K562 (cell line): ENCODE results near the gene HAUS5. TPM values are rescaled to one million over a fixed set of nuclear protein-coding genes. Genes with fewer than 3 reads are reported as not detected.

Source experiments
- ATAC-seq: fragments of 200-7000 bp; cut with Tn5 transposase; 3 replicates; pipeline ENCODE4 v1.9.1; 2020; ENCODE audit warnings: moderate library complexity
- BruUV-seq: library from RNA; stranded (reverse); fragments of 400-500 nt; replicated peaks from 2 replicates; lab custom pipeline; 2021; lab: Mats Ljungman, UMichigan
- CTCF ChIA-PET: fragments of 300-600 bp; formaldehyde crosslinking; extraction: SDS; loops from one replicate; lab custom pipeline; 2021; ENCODE audit warnings: low intra/inter-chr PET ratio; lab: Yijun Ruan, JAX
- POLR2A ChIA-PET: fragments of 300-600, 350-650 bp; sonication (Branson Sonifier 250); formaldehyde crosslinking; extraction: SDS; loops from one replicate; lab custom pipeline; 2021; ENCODE audit warnings: antibody characterized with exemption, inconsistent platforms; lab: Yijun Ruan, JAX
- DNase-seq, 4 experiments: peaks; one replicate each; pipeline versions ENCODE4 v3.0.0 to v3.0.0-alpha.2; 2011 to 2018; ENCODE audit warnings: low spot score in 3 of 4, mixed read lengths in 3 of 4; ENCODE audit errors: extremely low read depth in 1 of 4
- FAIRE-seq: peaks from 2 replicates; lab custom pipeline; 2011; peaks lifted over from hg19 to GRCh38; lab: Jason Lieb, UNC
- H2AFZ ChIP-seq: 2 replicates; pipeline ENCODE4 v1.6.0; 2011; ENCODE audit warnings: low read depth, low read length, control low read depth, inconsistent platforms
- H3K27ac ChIP-seq: fragments of 200-600 bp; 3 replicates; pipeline ENCODE4 v1.8.0; 2011; ENCODE audit warnings: low read depth, mild to moderate bottlenecking, control low read depth, inconsistent platforms, low read length, moderate library complexity, mixed read lengths; ENCODE audit errors: extremely low read depth
- H3K27me3 ChIP-seq, 2 experiments: fragments of 300-600 bp in 1 of 2; 2 replicates in 1 of 2; 3 replicates in 1 of 2; pipeline versions ENCODE4 v1.6.0 to v1.8.0; 2011; ENCODE audit warnings: inconsistent platforms in 2 of 2, low read length in 2 of 2, mild to moderate bottlenecking in 1 of 2, mixed read lengths in 1 of 2, moderate library complexity in 1 of 2; ENCODE audit not compliant: control insufficient read depth in 2 of 2, insufficient read depth in 2 of 2
- H3K36me3 ChIP-seq: fragments of 300-600 bp; 3 replicates; pipeline ENCODE4 v1.8.0; 2011; ENCODE audit warnings: mild to moderate bottlenecking, low read length, inconsistent platforms; ENCODE audit not compliant: control insufficient read depth, insufficient read depth
- H3K4me1 ChIP-seq, 2 experiments: fragments of 200-600 bp in 1 of 2; replicated peaks in 1 of 2; 2 replicates in 1 of 2; 3 replicates in 1 of 2; pipeline versions ENCODE4 v1.5.1 to v1.8.0; 2011; ENCODE audit warnings: inconsistent platforms in 2 of 2, low read length in 2 of 2, mild to moderate bottlenecking in 1 of 2, mixed read lengths in 1 of 2, moderate library complexity in 1 of 2; ENCODE audit not compliant: control insufficient read depth in 2 of 2, insufficient read depth in 2 of 2
- H3K4me2 ChIP-seq: 2 replicates; pipeline ENCODE4 v1.6.1; 2011; ENCODE audit warnings: low read length, control low read depth, inconsistent platforms, mixed read lengths; ENCODE audit not compliant: insufficient read depth
- H3K4me3 ChIP-seq: fragments of 200-600 bp; sonication (generic), shearing (Covaris generic); 2 replicates; pipeline ENCODE4 v1.5.1; 2016; ENCODE audit warnings: control low read depth, inconsistent platforms
- H3K79me2 ChIP-seq: fragments of 200-600 bp; 3 replicates; pipeline ENCODE4 v1.8.0; 2011; ENCODE audit warnings: low read length, inconsistent platforms; ENCODE audit not compliant: control insufficient read depth, insufficient read depth
- H3K9ac ChIP-seq, 2 experiments: 2 replicates each; pipeline versions ENCODE4 v1.6.0 to v1.6.1; 2011; ENCODE audit warnings: low read depth in 2 of 2, low read length in 2 of 2, control low read depth in 1 of 2, inconsistent platforms in 1 of 2, mild to moderate bottlenecking in 1 of 2, mixed read lengths in 1 of 2; ENCODE audit not compliant: insufficient read depth in 1 of 2
- H3K9me1 ChIP-seq: one replicate; pipeline ENCODE4 v1.6.0; 2011; ENCODE audit warnings: inconsistent platforms, mild to moderate bottlenecking, low read length, moderate library complexity; ENCODE audit not compliant: control insufficient read depth, insufficient read depth
- H3K9me3 ChIP-seq: replicated peaks from 2 replicates; pipeline ENCODE4 v1.5.1; 2011; ENCODE audit warnings: low read depth, low read length, inconsistent platforms; ENCODE audit not compliant: control insufficient read depth, insufficient read depth
- H4K20me1 ChIP-seq: replicated peaks from 2 replicates; pipeline ENCODE4 v1.6.1; 2011; ENCODE audit warnings: low read length, inconsistent platforms, mixed read lengths; ENCODE audit not compliant: control insufficient read depth, insufficient read depth
- ATF3 ChIP-seq, 2 experiments: fragments of 450-650 bp in 1 of 2; sonication (generic) in 1 of 2; formaldehyde crosslinking in 1 of 2; IDR thresholded peaks in 1 of 2; conservative IDR thresholded peaks in 1 of 2; 2 replicates each; pipeline versions ENCODE4 v1.6.1 to v1.8.1; 2016 to 2023; ENCODE audit warnings: mild to moderate bottlenecking in 2 of 2, moderate library complexity in 2 of 2, inconsistent platforms in 1 of 2, missing genetic modification reagents in 1 of 2
- DNMT1 ChIP-seq: fragments of 450-650 bp; IDR thresholded peaks from 2 replicates; pipeline ENCODE4 v1.6.1; 2016; ENCODE audit warnings: antibody characterized with exemption, mild to moderate bottlenecking
- GABPB2 ChIP-seq: fragments of 250-450 bp; sonication (Bioruptor Pico); conservative IDR thresholded peaks from 2 replicates; pipeline ENCODE4 v1.5.1; 2021; ENCODE audit warnings: mild to moderate bottlenecking
- MYC ChIP-seq, 2 experiments: fragments of 250-450 bp in 1 of 2; sonication (Bioruptor Pico) in 1 of 2; IDR thresholded peaks; 2 replicates each; pipeline versions ENCODE4 v1.5.1 to v1.6.1; 2012 to 2021; ENCODE audit warnings: low read depth in 2 of 2, borderline replicate concordance in 1 of 2, improper control_type of control experiment in 1 of 2, low read length in 1 of 2, mild to moderate bottlenecking in 1 of 2, moderate library complexity in 1 of 2
- OTX1 ChIP-seq: fragments of 450-650 bp; formaldehyde crosslinking; IDR thresholded peaks from 2 replicates; pipeline ENCODE4 v1.4.0; 2022; ENCODE audit warnings: mild to moderate bottlenecking
- PPARD ChIP-seq: fragments of 250-450 bp; sonication (Bioruptor Pico); IDR thresholded peaks from 2 replicates; pipeline ENCODE4 v1.8.0; 2022; ENCODE audit warnings: inconsistent platforms, mild to moderate bottlenecking, moderate library complexity
- RUNX1 ChIP-seq: sonication (generic); IDR thresholded peaks from 2 replicates; pipeline ENCODE4 v1.6.1; 2016; ENCODE audit warnings: antibody characterized with exemption, low read depth
- SMARCB1 ChIP-seq: IDR thresholded peaks from 2 replicates; pipeline ENCODE4 v1.6.1; 2011; ENCODE audit warnings: improper control_type of control experiment, low read depth; ENCODE audit not compliant: insufficient read length
- SNIP1 ChIP-seq: fragments of 450-650 bp; IDR thresholded peaks from 2 replicates; pipeline ENCODE4 v1.7.1; 2017; ENCODE audit warnings: low read depth, mild to moderate bottlenecking
- SREBF1 ChIP-seq: fragments of 150-350 bp; IDR thresholded peaks from 2 replicates; pipeline ENCODE4 v1.6.1; 2014; ENCODE audit warnings: antibody characterized with exemption, low read depth, low read length, borderline replicate concordance
- ZEB2 ChIP-seq: fragments of 450-650 bp; IDR thresholded peaks from 2 replicates; pipeline ENCODE4 v1.6.1; 2016
- ZFPM2 ChIP-seq: fragments of 250-450 bp; sonication (Bioruptor Pico); IDR thresholded peaks from 2 replicates; pipeline ENCODE4 v1.5.1; 2022; ENCODE audit warnings: mild to moderate bottlenecking
- ZNF3 ChIP-seq: fragments of 250-450 bp; sonication (Bioruptor Pico); IDR thresholded peaks from 2 replicates; pipeline ENCODE4 v1.5.0; 2021; ENCODE audit warnings: mild to moderate bottlenecking, moderate library complexity
- ZNF699 ChIP-seq: fragments of 250-450 bp; sonication (Bioruptor Pico); IDR thresholded peaks from 2 replicates; pipeline ENCODE4 v1.8.0; 2021; ENCODE audit warnings: mild to moderate bottlenecking, moderate library complexity; ENCODE audit not compliant: insufficient replicate concordance
- ZNF707 ChIP-seq: fragments of 250-450 bp; sonication (Bioruptor Pico); conservative IDR thresholded peaks from 2 replicates; pipeline ENCODE4 v1.8.0; 2022; ENCODE audit warnings: inconsistent platforms, mild to moderate bottlenecking, moderate library complexity
- ZNF77 ChIP-seq: fragments of 250-450 bp; sonication (Bioruptor Pico); IDR thresholded peaks from 2 replicates; pipeline ENCODE4 v1.5.0; 2020
- WGBS: fragments of 100-300 bp; shearing (Covaris generic); methylation state at CpG from one replicate; pipeline ENCODE4 v1.1.6; 2016; ENCODE audit warnings: low coverage, mixed read lengths; ENCODE audit not compliant: insufficient coverage; ENCODE audit errors: missing lambda C conversion rate; 5-methylcytosine and 5-hydroxymethylcytosine counted together
- in situ Hi-C: fragments of 300-500 bp; cut with MboI; formaldehyde crosslinking; loops from 4 replicates; pipeline ENCODE4 v1.15.0; 2018; ENCODE audit warnings: inconsistent platforms, mixed read lengths
- intact Hi-C: fragments of 100-400 bp; cut with micrococcal nuclease; formaldehyde crosslinking; loops from 2 replicates; pipeline ENCODE4 v1.14.2; 2022
- polyA plus RNA-seq, 8 experiments: library from polyadenylated mRNA; depleted of rRNA in 4 of 8; stranded (reverse) in 5 of 8; unstranded in 3 of 8; fragments of >200 nt; fragmentation: Nextera tagmentation in 2 of 8; fragmentation: Illumina TruSeq in 1 of 8; extraction: Ambion mirVana in 2 of 8; extraction: Trizol in 1 of 8; gene quantifications; 2 replicates each; pipeline versions ENCODE4 v1.2.1 to v1.2.3, GENCODE V29; 2011 to 2014; ENCODE audit warnings: inconsistent platforms in 1 of 8, missing spikeins in 1 of 8
- total RNA-seq, 7 experiments: library from RNA; depleted of rRNA in 6 of 7; stranded (reverse); fragments of >200 nt in 6 of 7; fragmentation: Illumina TruSeq in 2 of 7; extraction: Trizol in 2 of 7; gene quantifications; 2 replicates each; pipeline versions ENCODE4 v1.2.1 to v1.2.3, GENCODE V29; 2011 to 2021; ENCODE audit warnings: low replicate concordance in 1 of 7

HAUS5 gene
- total and polyA plus RNA-seq, 9 of the 15 experiments (the other 6 are each of a cell fraction or from before 2014, with no cell fraction given), result 3.5 to 41.3 (median 14.2) TPM

GRCh38 chr19:35661995-35662340 lies 49.4 kb downstream of the HAUS5 start:
- TF ChIP-seq ZNF3 (CRISPR knock-in tag) (no peak), PPARD (CRISPR knock-in tag) (no peak), ZNF699 (no peak)
- no peak overlapping the region for H3K4me3 ChIP-seq
- DNase-seq (no peak), ATAC-seq (no peak), FAIRE-seq (no peak)
- H4K20me1 ChIP-seq, result peaks cover 6% of the 10 kb centered on the region
- H2AFZ ChIP-seq, result no peak overlapping the region
- peaks cover 0 to 12% of the 10 kb centered on the region in 2 experiments; a peak in 2 of 5 replicates for H3K4me1 ChIP-seq
- no peaks in the 10 kb centered on the region for H3K79me2 ChIP-seq
- intact Hi-C loops, result no loop called here
- no peaks in the 10 kb centered on the region for H3K9me1 ChIP-seq
- POLR2A ChIA-PET, result interaction anchor here (0.6 to 1.5 kb wide), 5 partner anchors 11 to 62 kb away, joined by 3 to 7 read pairs (median 4); partner anchors contain the start of gene COX6B1
- H3K27ac ChIP-seq, result no peak overlapping the region
- no TSS peak for BruUV-seq
- H3K27me3 ChIP-seq, result peaks cover 2 to 5% of the 10 kb centered on the region in 2 experiments; a peak in 2 of 5 replicates
- H3K9me3 ChIP-seq, result no peaks in the 10 kb centered on the region
- peaks cover 17% of the 10 kb centered on the region; the same call in 2 of the 3 replicates for H3K36me3 ChIP-seq
- CTCF ChIA-PET, result no interaction called here
- no peak overlapping the region for H3K4me2 ChIP-seq
- H3K9ac ChIP-seq, result no peak overlapping the region
- in situ Hi-C loops, result no loop called here
- WGBS, result 82% methylated on average over 5 of the region's 6 CpGs

GRCh38 chr19:35663981-35664380 lies 51.4 kb downstream of the HAUS5 start:
- Histone ChIP-seq H3K27ac (no peak overlapping the region), H3K36me3 (no peaks in the 10 kb centered on the region), H3K4me2 (no peak overlapping the region), H3K27me3 (peaks cover 11 to 20% of the 10 kb centered on the region in 2 experiments; a peak in 4 of 5 replicates), H2AFZ (no peak overlapping the region), H3K4me3 (no peak overlapping the region), H3K9me1 (no peaks in the 10 kb centered on the region), H4K20me1 (no peaks in the 10 kb centered on the region), H3K4me1 (peaks cover 0 to 12% of the 10 kb centered on the region in 2 experiments; a peak in 2 of 5 replicates), H3K9ac (no peak overlapping the region), H3K9me3 (no peaks in the 10 kb centered on the region), H3K79me2 (no peaks in the 10 kb centered on the region)
- WGBS, result 10% methylated on average over 3 of the region's 3 CpGs
- ChIA-PET POLR2A (interaction anchor here (1.2 kb wide), 1 partner anchor 10 kb away, joined by 3 read pairs; no protein-coding TSS in a partner anchor), CTCF (no interaction called here)
- TF ChIP-seq MYC (IDR thresholded peaks at IDR 0.05; ENCODE audit: low read depth, low read length), result no peak
- TF ChIP-seq MYC (CRISPR knock-in tag; IDR thresholded peaks at IDR 0.05; ENCODE audit: borderline replicate concordance, low read depth), result no peak
- no peak for TF ChIP-seq SMARCB1
- TF ChIP-seq ZNF77 (CRISPR knock-in tag), result no peak
- no peak for TF ChIP-seq ZNF707
- no peak for TF ChIP-seq ATF3 (IDR thresholded peaks at IDR 0.05)
- no peak for TF ChIP-seq ATF3 (CRISPR knock-in tag; conservative IDR thresholded peaks at IDR 0.05)
- TF ChIP-seq SNIP1, result no peak
- no peak for TF ChIP-seq GABPB2
- TF ChIP-seq OTX1, result no peak
- TF ChIP-seq RUNX1, result no peak
- TF ChIP-seq ZEB2, result no peak
- TF ChIP-seq SREBF1, result no peak
- no peak for TF ChIP-seq DNMT1
- no peak for TF ChIP-seq ZFPM2 (CRISPR knock-in tag)
- intact Hi-C loops, result no loop called here
- DNase-seq (no peak), FAIRE-seq (no peak), ATAC-seq (no peak)
- in situ Hi-C loops, result no loop called here
- BruUV-seq, result no TSS peak
